ENCODE results near the gene NOTUM. TPM values are rescaled to one million over a fixed set of nuclear protein-coding genes. Genes with fewer than 3 reads are reported as not detected.
A peak's percentile ranks its signal among the peaks of the same experiment; 100 is the strongest.
"Not testable (repeated sequence)": the region's sequence is repeated elsewhere in the genome, so short reads cannot be mapped to it uniquely, and the experiment has no call there.

The NOTUM gene
- total RNA-seq, 1 experiment from 2014 or later = 4.5 TPM

DNA sequence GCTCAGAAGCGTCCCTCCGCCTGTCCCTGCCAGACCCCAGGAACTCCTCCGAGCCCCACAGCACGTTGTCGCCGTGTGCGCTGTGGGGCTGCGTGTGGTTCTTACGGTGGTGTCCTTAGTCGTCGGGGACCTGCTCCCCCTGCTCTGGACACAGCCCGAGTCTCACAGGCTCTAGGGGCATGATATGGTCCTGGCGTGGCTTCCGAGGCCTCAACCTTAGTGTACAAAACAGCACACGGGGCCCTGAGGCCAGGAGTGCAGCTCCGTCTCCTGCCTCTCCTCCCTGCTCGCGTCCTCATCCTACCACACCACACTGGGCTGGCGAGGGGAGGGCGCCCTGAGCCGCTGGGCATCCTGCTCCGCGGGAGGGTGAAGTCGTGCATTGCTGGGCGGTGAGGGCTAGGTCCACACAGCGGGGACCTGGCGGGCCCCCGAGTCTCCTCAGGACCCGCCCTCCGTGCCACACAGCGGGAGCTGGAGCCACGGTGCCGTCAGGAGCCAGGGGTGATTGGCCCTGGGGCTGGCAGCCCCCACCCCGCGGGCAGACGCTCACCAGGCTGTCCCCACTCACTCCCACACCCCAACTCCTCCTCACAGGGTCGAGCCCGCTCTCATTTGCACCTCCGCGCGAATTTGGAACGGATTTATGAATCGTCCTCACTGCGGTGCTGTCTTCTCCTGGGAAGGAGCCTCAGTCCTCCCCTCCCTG lies 32.3 kb downstream of the NOTUM start:
- in situ Hi-C loops (cut with HindIII; ENCODE audit: low sequenced_read_pairs) = no loop called here
- DNase-seq (ENCODE audit: low spot score) = no peak

- in situ Hi-C loops (cut with HindIII; ENCODE audit: low sequenced_read_pairs) = no loop called here
- peak; percentile 92 for DNase-seq (ENCODE audit: low spot score)
Measured at GRCh38 chr17:81927653-81928543, 33.1 kb downstream of the NOTUM start, which contains the start of gene MAFG. MAFG (minus strand) TSS chr17:81927735; CDS start chr17:81923185, 4,550 bp downstream.

- no peak for DNase-seq (ENCODE audit: low spot score)
- in situ Hi-C loops (cut with HindIII; ENCODE audit: low sequenced_read_pairs) = no loop called here
Measured at GRCh38 chr17:81927152-81927652, 33.8 kb downstream of the NOTUM start.

DNA sequence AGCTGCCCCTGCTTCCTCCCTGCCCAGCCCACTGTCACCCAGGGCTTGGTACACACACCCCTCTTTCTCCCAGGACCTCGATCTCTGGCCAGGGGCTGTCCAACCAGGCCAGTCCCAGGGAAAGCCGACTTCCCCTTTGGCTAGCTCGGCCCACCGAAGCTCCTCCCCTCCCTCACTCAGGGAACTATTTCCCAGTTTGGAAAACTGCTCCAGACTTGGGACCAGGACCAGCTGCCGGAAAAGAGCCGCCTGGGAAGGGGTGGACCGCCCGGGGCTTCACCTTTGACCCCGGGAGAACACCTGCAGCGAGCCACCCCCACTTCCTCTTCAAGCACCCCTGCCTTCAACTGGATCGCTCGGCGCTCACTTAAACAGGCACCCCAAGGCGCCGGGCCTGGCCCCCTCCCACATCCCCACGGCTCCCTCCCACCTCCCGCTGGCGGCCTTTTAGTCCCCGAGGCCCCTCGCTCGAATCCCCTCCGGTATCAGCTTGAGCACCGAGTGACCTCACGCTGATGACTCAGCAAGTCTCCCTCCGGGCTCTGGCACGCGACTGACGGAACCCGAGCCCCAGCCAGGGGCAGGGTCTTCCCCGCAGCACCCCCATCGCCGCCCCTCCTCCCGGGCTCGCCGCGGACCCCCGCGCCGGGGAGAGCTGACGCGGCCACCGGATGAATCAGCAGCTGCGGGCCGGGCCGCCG lies 34.4 kb downstream of the NOTUM start:
- peak; percentile 54 for DNase-seq (ENCODE audit: low spot score)
- in situ Hi-C loops (cut with HindIII; ENCODE audit: low sequenced_read_pairs) = no loop called here

GRCh38 chr17:81925860-81926450 lies 35.0 kb downstream of the NOTUM start:
- in situ Hi-C loops (cut with HindIII; ENCODE audit: low sequenced_read_pairs) = no loop called here
- DNase-seq (ENCODE audit: low spot score) = no peak

DNA sequence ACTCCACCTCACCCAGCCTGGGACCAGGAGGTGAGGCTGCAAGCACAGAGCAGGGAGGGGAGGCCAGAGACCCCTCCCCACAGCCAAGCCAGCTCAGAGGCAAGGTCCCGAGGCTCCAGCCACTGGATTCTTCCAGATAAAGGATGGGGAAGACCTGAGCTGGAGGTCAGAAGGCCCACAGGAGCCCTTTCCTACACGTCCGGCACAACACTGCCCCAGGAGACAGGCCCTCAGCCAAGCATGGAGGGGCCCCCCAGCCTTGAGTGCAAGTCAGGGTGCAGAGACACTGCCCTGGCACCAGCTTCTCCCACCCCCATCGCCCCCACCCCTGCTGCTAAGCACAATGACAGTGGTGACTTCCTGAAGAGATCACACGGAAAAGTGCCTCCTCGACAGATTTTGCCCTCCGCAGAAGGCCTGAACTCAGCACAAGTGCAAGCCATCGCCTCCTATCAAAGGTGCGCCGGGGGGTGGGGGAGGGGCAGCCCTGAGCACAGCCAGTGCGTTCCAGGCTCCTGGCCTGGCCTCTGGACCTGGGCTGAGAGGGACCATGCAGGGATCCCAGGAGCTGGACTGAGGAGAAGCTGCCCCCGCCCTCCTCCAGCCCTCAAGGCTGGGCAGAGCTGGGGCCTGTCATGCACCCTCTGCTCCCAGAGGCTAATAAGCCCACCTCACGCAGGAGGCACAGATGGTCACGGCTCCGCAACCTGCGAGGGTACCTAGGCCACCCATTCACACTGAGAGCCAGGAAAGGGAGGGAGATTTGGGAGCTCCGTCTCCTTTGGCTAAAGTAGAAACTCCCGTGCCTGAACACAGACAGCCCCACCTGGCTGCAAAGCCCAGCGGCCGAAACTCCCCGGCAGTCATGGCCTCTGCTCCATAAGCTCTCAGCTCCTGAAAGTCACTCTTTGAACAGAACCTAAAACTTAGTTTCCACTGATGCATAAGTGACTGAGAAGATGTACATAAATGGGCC lies 36.1 kb downstream of the NOTUM start:
- DNase-seq (ENCODE audit: low spot score) = no peak

GRCh38 chr17:81923302-81924260 lies 37.4 kb downstream of the NOTUM start:
- in situ Hi-C loops (cut with HindIII; ENCODE audit: low sequenced_read_pairs) = no loop called here
- DNase-seq (ENCODE audit: low spot score) = peak; percentile 46

More for the DNA sequence above, 36.1 kb downstream of the NOTUM start:
- in situ Hi-C loops (cut with HindIII; ENCODE audit: low sequenced_read_pairs) = no loop called here

DNA sequence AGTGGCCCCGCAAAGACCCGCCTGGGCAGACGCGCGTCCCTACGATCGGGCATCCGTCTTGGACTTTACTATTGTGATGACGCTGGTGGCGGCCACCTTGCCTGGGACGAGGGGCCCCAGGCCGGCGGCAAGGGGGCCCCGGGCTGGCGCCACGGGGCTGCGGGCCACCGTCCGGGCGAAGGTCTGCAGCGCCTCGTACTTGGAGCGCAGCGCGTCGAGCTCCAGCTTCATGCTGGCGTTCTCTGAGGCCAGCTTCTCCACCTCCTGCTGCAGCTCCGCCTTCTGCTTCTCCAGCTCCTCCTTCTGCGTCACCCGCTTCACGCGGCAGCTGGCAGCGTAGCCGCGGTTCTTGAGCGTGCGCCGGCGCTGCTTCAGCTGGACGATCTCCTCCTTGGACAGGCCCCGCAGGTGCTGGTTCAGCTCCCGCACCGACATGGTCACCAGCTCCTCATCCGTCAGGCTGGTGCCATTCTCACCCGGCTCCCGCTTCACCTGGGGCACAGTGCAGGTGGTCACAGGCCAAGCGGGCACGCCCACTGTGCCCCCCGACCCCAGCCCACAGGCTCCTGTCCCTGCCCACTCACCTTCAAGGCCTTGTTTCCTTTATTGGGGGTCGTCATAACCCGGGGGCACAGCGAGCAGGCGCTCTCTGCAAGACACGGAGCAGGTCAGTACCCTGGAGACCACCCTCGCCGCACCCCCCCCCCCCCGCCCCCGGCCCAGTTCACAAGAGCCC lies 38.3 kb downstream of the NOTUM start:
- no peak for DNase-seq (ENCODE audit: low spot score)
- in situ Hi-C loops (cut with HindIII; ENCODE audit: low sequenced_read_pairs) = no loop called here

DNA sequence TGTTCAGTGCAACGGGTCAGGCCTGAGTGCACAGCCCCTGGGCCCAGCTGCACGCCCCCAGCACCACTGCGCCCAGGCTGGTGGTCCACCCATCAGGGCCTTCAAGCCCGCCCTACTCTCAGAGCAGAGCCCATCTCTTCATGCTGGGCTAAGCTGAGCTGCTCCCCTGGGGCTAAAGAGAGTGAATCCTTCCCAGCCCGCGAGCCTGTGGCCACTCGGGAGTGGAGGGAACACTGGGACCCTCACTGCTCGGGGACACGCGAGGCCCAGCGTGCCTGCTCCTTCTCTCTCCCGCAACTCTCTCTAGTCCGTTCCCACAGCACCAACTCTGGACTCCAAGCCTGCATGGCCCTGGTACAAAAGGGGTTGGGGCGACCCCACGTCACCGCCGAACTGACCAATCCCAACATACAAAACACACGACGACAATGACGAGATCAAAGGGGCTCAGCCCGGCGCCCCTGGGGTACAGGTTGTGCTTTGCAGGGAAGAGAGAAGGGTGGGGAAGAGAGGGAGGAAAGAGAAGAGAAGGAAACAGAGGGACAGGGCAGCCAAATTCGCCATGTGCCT lies 38.9 kb downstream of the NOTUM start:
- in situ Hi-C loops (cut with HindIII; ENCODE audit: low sequenced_read_pairs) = no loop called here
- DNase-seq (ENCODE audit: low spot score) = no peak

- DNase-seq (ENCODE audit: low spot score) = no peak
- in situ Hi-C loops (cut with HindIII; ENCODE audit: low sequenced_read_pairs) = no loop called here
Measured at GRCh38 chr17:81921537-81921862, 39.5 kb downstream of the NOTUM start.

DNA sequence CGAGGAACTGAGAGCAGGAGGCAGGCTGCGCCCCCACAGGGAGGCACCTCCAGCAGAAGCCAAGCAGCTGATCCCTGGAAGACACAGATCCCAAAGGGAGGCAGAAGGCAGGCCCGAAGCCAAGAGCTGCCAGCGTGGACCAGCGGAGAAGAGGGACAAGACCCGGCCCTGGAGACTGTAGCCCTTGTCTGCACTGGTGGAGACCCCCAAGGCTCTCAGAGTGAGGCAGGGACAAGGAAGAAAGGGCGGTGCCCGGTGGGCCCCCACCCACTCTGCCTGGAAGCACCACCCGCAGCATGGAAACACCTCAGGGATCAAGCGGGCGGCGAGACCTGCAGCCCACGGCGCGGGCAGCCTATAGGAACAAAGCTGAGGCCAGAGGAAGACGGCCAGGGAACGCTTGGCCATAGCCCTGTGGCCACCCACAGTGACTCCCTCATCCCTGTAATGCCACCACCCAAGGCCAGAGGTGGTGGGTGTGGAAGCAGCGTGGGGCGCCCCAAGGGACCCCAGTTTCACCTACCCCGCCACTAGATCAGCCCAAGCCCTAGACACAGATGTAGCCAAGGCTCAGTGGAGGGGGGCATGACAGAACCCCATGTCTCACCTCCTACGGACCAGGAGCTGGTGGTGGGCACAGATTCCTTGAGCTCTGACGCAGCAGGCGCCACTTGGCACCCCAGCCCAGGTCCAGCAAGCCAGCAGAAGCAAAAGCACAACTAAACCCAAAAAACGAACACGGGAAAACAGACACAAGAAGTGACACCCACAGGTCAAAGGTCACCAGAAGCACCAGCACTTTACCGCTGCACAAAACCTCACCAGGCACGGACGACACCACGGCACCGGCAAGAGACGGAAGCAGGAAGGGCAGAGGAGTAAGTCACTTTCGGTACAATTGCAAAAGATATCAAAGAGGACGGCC lies 40.1 kb downstream of the NOTUM start:
- DNase-seq (ENCODE audit: low spot score) = no peak
- in situ Hi-C loops (cut with HindIII; ENCODE audit: low sequenced_read_pairs) = no loop called here

- in situ Hi-C loops (cut with HindIII; ENCODE audit: low sequenced_read_pairs) = no loop called here
- DNase-seq (ENCODE audit: low spot score) = no peak
Measured at GRCh38 chr17:81918832-81919545, 42.0 kb downstream of the NOTUM start.

DNA sequence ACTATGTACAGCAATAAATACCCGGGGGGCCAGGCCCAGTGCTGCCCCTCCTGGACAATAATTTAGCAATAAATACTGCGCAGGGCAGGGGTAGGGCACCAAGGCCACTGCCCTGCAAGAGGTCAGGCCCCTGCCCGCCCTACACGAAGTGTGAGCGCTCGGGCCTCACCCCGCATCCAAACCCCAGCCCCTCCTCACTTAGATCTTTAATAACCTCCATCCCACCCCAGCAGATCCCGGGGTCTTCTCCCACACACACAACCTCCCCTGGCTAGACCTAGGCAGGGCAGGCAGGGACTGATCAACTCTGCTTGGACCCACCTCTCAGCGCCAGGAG lies 42.7 kb downstream of the NOTUM start:
- DNase-seq (ENCODE audit: low spot score); in situ Hi-C loops (cut with HindIII; ENCODE audit: low sequenced_read_pairs): not testable (repeated sequence)

GRCh38 chr17:81917565-81918332 lies 43.2 kb downstream of the NOTUM start, which contains the start of gene SIRT7:
SIRT7 (minus strand) TSS chr17:81918176; CDS start chr17:81918131, 45 bp downstream.
- in situ Hi-C loops (cut with HindIII; ENCODE audit: low sequenced_read_pairs) = no loop called here
- DNase-seq (ENCODE audit: low spot score) = peak; percentile 83

Measured in G401 (cell line).